Activated CD8-positive, alpha-beta memory T cell treated with anti-CD3 and anti-CD28 coated beads, Interleukin-2, amount 50 U/mL, for 48 hours (primary cell): ENCODE data around the gene RGS1.

Experiments used
- DNase-seq: peaks from one replicate; pipeline ENCODE4 v3.0.0-alpha.2; 2020

The RGS1 gene

DNA sequence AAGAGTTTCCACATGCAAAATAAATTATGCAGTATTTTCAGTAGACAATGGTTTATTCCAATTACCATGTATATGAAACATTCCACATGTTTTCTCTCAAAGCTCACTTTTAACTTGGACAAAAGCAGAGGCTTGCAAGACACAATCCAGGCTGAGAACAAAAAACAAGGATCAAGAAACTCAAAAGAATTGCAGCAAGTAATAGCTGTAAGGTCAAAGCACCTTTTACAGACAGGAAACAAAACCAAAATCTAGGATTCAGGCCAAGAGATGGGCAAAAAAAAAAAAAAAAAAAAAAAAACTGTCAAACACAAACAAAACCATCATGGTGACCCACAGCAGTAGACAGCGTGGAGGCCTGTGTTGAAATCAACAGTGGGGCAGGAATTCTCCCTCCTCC is 9.3 kb downstream of the RGS1 start:
- DNase-seq: no peak

DNA sequence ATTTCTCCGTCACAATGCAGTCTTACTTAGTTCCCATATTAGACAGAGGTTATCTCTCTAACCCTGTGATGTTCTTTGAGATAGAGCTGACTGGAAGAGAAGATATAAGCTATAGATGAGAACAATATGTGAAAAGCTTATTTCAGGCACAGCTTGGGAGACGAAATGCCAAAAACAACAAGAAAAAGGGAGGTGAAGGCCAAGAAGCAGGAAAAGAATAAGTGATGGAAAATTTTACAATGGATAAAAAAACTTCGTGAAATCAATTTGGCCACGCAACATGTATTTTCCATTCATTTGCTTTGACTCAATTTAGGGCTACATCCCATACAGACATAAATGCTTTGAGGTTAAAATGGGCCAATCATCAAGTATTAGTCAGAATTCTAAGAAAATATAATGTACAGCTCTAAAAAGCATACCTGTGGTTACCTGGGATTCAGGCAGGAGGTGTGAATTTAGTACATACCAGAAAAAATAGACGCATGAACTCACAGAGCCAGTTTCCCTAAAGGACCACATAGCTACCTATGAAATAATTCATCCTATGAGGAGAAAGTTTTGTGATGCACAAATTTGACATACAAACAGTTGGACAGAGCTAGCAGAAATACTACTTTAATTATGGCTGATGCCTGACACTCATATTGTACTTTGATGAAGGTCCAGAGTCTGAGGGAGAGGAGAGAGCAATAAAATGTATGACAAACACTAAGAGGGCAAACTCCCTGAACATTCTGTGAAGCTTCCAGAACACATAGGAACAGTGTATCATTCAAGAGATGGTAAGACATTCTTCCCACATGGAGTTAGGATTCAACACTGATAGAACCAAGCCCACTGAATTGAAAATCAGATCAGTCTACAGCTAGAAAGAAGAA is 12.1 kb downstream of the RGS1 start:
- DNase-seq: no peak

DNA sequence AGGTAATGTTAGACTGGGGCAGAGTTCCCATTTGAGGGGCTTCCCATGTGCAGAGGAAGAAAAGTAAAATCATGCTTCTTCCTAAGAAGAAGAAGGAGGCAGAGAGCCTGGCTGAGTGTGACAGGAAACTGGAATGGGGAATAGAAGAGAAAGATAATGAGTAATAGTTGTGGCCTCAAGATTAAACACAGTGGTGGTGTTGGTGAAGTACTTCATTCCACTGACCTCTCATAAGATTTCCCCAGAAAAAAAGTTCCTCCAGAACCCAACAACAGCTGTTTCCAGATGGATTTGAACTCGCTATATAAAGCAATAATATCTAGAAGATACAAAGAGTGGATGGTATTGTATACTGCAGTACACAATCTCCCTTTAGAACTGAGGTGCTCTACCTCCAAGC is 13.0 kb downstream of the RGS1 start:
- DNase-seq: no peak

DNA sequence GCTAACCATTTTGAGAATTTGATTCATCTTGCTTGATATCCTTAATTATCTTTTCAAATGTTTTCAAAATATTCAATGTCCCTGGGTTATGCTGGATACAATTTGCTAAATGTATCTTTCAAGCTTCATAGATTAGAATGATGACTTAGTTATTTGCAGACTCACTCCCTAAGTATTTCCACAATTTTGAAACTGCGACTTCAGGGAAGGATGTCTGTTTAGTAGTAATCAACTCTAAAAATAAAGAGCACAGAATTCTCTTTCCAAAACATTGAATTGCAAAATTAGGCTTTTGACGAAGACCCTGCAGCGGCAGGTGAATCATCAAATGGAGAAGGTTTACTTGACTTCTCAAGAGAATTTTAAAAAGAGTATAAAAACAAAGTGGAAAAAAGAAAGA is 14.2 kb downstream of the RGS1 start:
- DNase-seq: no peak

DNA sequence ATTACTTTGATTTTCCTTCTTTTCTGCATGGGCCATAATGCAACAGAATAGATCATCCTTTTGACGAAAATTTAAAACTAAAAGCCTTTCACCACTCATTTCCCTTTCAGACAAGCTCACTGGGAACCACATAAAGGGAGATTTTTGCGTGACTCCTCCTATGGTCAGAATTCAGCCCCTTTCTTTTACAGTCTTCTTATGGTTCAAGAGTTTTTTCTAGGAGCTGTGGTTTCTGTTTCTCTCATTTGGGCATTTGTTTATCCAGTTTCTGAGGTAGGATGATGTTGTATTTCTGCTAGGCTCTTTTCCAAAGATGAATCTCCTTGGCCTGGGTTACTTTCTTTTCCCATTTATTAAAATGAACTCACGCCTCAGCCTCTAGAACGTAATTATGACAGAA is 16.9 kb downstream of the RGS1 start:
- no peak for DNase-seq

DNA sequence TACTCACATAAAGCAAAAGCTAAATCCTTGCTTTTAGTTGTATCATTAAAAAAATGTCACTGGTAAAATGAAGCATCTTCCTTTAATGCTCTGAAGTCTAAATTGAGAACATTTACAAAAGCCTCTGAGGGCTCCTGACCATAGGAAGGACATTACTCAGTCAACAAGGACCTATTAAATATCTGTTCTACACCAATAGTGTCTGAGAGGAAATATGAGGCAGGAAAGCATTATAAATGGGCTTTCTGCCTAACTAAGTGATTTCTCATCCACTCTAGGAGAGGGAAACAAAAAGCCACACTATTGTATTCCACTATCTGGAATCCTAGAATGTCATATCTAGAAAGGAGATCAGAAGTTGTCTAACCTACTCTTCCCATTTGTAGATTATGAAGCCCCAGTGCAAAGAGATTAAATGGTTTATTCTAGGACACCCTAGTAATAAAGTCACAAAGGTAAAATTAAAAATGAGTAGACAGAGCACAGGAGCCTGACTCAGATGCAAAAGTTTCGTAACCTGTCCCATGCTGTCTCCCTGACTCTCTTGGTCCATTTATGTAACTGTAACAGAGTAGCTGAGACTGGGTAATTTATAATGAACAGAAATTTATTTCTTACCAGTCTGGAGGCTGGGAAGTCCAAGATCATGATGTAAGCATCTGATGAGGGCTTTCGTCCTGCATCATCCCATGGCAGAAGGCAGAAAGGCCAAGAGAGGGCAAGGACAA is 17.6 kb downstream of the RGS1 start:
- no peak for DNase-seq

DNA sequence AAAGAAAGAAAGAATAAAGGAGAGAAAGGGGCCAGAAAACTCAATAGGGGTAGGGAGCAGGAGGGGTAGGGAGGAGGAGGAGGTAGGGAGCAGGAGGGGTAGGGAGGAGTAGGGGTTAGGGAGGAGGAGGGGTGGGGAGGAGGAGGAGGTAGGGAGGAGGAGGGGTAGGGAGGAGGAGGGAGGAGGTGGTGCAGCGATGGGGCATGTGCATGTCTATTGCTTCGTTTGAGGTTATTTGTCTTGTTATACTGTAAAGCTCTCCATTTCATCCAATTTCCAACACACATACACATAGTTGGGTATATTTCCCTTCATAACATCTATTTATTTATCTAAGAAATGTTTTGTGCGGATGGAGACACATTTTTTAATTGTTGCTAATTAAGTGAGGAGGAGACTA is 19.7 kb downstream of the RGS1 start:
- no peak for DNase-seq

DNA sequence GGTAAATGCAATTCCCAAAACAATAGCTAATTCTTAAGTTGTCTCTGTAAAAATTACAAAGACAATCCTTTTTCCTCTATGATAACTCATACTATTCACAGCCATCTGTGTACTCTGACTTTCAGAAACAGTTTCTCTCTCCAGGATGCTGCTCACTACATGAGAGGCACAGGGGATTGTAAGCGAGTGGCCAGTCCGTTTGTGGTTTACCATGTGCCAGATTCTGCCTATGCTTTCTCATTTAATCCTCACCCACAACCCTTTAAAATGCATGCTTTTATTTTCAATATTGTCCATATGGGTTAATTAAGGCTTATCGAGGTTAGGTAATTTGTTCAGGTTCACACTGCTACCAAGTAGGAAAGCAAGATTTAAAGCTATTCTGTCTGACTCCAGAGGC is 23.0 kb downstream of the RGS1 start:
- no peak for DNase-seq

DNA sequence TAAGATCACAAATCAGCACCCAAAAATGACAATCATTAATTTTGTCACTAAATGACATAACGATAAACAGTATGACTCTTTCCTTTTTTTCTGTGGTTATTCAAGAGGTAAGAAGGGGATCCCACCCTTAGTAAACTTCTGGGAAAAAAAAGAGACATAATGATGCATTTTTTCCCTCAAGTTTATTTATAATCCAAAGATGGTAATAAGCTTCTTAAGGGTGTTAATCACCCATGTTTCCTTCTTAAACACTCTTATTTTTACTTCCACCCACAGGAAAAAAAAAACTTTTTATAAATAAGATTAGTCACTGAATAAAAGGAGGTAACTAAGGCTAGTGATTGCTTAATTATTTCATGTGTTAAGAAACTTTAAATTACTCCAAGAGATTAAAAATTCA is 24.7 kb downstream of the RGS1 start:
- DNase-seq: no peak

DNA sequence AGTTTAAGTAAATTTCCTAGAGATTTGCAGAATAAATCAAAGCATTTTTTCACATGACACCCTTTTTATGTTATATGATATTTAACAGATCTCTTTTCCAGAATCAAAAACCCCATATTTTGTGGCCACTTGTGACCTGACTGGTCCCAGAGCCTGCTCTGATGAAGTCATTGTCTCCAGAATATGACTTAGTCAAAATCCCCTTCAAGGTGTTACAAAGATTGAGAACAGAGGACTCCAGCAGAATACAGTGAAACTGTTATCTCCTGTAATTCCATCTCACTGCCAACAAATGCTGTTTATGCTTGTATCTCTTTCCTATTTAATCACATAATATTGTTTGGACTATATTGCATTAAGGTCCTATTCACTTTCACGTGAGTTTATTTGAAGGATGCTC is 25.6 kb downstream of the RGS1 start:
- no peak for DNase-seq

DNA sequence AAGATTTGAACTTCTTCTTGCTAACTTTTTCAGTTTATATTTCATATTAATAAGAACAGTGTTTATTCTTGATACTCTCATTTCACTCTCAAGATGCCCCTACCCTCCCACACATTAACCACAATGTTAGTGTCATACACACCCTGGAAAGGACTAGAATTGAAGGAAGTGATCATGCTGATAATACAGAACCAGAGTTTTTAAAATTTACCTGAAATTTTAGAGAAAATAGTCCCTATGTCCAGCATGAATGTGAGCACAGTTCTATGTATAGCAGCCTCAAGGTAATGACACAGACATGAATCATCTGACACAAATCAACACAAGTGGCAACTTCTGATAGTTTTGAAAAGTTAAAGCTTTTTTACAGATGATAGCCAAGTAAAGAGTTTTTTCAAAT is 26.0 kb downstream of the RGS1 start:
- DNase-seq: no peak

DNA sequence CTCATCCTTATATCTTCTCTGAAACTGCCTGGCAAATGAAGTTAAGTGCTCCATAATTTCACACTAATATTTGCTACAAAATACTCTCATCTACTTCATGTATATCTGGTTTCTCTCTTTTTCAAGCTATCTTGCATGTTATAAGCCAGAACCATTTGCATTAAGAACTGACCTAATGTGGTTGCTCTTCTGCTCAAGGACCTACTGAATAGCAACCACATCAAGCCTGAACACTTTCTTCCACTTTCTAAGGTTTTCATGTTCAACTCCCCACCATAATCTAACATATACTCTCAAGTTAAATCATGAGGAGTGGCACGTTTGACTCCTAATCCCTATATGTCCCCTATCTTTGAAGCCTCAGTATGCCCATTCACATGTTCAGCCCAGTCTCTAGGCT is 27.2 kb downstream of the RGS1 start:
- no peak for DNase-seq

DNA sequence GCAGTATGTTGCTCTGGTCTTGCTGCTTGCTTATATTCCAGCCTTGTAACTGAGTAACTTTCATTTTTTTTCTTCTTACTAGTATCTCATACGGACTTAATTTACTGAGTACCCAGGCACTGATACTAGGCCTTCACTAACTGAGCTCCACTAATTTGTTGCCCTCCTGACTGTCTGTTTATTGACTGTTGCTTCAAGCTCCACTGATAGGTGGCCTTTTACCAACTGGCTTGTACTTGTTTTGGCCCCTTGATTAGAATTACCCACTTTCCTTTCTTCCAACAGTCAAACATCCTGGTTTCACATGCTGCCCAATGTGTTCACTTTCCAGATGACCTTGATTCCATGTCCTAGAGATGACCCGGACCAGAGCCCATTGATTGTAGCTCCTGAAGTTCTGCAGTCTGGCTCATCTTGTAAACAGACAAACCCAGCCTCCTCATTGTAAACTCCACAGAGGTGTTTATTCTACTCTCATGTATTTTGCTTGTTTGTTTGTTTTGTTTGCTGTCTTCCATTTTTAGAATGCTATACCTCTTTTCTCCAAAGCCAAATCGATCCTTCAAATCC is 27.7 kb downstream of the RGS1 start:
- no peak for DNase-seq

DNA sequence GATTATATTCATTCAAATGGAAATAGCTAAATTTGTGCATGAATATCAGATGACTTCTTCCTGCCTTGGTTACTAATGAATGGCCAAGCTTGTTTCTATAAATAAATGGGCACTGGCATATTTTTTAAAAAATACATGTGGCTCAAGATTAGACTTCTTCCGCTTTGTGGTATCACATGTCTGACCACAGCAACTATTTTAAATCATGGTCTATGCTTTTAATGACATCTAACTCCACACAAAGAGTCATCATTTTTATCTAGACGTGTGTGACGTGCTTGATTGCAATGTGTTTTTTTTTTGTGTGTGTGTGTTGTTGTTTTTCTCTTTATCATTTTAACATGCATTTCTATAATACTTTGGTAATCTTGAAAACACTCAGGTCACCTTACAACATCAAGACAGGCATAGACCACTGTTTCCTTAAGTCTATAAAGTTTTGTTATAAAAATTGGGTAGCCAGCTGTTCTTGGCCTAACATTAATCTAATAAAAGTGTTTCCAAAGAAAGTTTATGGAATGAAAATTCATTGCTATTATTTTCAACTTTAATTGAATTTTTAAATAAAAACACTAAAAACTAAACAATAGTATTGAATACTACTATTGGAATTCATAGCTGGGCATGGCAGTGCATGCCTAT is 29.5 kb downstream of the RGS1 start:
- DNase-seq: no peak

DNA sequence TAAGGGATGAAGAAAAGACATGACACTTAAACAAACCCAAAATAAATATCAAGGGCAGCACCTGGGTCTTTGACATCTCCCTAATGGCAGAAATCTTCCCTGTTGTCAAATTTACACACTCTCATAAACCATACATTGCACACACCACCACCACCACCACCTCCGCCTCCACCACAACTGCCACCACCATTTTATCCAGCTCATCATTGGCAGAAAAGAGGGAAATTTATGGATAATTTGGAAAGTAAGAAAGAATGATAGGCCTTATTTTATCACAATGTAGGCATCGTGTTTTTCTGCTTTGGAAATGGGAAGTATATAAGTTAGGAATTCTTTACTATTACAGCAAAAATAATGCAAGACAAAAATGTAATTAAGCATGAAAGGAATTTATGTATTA is 33.1 kb downstream of the RGS1 start:
- DNase-seq: no peak

DNA sequence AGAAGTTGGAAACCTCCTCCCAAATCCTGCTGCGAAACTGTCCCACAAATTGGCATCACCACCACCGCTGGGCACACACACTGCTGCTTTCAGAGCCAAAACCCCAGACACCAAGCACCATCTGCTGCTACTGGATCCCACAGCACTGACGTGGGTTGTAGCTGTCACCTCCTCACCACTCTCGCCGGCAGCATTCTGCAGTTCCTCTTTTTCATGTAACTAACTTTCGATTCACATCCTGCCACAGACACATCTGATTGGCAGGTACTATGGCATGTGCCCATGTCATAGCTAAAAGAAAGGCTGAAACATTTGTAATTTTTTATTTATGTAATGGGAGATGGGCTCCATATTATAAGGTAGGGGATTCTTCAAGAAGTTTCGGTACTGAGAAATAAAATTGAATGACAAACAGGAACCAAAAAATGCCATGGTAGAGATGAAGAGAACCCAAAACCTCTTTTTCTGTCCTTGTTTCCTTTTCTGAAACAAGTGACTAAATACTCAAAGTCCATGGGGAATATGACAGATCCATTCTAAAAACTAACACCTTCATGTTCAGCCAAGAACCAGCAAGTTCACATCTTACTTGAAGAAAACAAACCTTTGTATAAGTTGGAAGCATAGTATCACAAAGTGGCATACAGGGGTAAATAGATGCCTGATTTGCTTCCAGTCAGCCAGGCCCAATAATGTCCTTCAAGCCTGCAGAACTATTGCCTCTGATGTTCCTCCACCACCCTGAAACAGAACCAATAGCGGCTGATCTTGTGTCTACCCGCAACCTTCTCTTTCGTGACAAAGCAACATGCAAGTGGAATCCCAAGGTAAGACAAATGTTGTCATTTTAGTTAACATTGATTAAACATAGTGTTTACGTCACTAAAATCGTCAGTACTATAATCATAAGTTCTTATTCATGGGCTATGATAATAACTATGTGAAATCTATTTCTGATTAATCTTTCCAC is 33.8 kb downstream of the RGS1 start:
- peak; percentile 62 for DNase-seq

DNA sequence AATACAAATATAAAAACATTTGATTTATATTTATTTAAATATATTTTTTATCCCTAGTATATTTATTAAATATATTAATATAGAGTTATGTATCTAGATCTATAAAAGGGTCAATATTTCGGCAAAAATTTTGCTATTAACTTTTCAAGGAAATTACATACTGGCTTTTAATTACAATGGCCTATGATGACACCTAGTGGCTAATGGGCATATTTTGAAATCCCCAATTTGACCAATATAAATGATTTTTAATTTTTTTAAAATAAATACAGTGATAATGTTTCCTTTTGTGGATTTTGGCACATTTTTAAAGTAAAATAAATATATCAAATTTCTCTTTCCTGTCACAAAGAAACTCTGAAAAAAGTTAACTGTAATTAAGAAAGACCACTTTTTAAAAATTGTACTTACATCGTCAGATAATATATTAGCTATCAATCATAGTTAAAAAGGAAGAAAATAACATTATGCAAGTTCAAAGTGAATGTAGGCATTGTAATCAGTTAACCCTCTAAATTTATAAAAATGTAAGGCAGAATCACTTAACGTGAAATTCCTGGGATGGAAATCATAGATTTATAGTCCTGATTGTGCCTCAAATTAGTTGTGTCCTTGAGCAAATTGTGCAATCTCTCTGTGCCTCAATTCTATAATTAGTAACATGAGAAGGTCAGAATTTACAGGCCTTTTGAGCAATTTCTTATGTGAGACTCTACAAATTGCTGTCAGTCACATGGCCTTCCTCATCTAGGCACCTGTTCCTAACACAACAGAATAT is 34.7 kb downstream of the RGS1 start:
- no peak for DNase-seq

DNA sequence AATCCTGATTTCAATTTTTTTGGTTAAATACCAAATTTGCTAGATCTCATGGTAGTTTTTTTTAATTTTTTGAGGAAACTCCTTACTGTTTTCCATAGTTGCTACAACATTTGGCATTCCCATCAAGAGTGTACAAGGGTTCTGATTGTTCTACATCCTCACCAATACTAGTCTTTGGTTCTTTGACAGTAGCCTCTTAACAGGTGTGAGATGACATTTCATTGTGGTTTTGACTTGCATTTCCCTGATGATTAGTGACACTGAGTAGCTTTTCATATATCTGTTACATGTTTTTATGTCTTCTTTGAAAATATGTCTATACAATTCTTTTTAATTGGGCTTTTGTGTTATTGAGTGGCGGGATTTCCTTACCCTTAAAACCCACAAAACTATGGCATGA is 39.5 kb downstream of the RGS1 start:
- DNase-seq: no peak

DNA sequence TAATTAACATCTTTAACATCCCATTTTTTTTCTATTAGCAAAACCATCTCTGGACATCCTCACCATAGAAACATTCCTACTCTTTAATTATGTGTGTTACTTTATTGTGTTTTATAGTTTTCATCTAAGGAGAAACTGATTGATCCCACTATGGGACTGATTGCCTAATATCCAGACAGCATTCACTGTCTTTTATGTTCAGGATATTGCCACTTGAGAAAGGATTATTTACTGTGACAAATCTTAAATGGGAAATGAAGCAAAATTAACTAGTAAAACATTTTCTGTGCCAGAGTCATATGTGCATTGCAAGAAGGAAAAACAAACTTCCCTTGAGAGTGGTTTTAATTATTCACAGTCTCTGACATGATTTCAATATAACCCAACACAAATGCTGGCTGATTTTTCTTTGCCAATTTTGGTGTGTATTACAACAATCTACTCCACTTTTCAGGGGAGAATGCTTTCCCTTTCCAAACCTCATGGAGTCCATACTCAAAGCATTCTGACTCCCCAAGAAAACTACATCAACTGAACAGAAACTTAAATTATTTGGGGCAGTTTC is 44.6 kb downstream of the RGS1 start:
- no peak for DNase-seq

DNA sequence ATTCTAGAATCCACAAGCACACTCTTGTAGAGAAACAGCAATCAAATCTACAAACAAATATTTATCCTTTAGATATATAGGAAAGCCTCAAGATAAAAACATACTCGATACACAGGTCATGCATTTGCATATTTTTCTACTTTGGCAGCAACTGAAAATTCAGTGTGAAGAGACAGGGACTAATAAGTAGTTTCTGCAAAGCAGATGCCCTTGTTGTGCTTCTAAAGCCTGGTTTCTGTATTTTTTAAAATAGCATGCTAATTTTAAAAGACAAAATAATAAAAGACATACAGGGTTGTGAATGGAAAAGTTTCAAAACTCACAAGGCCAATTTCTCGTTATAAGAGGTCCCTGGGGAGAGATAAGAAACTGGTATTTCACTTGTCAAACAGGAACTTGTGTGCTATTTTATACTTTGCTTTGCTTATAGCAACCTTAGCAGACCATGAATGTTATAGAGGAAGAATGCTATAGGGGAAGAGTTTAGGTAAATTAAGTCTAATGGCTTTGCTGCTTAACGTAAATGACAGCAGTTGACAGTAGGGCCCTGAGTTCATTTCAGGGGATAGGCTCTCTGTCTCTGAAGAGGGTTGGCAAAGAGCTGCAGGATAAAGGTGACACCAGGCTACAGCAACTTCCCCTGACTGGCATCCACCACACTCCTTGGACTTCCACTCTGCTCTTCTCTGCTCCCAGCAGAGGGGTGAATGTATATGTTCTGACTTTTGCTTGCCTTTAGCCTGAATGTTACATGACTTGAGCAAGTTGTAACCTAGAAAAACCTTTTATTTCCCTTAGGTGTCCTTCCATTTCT is 51.0 kb downstream of the RGS1 start:
- no peak for DNase-seq
